Breast epithelium (tissue), 3 donors: Measurements from ENCODE around the gene GSG1L2.

Experiments used
- CTCF ChIP-seq, 3 donors: fragments of 450-650 bp; IDR thresholded peaks; one replicate each; pipeline ENCODE4 v1.5.1; 2016 to 2017; ENCODE audit warnings: antibody characterized with exemption in 3 of 3, mild to moderate bottlenecking in 3 of 3, moderate library complexity in 3 of 3
- POLR2A ChIP-seq: fragments of 450-650 bp; IDR thresholded peaks from one replicate; pipeline ENCODE4 v1.6.1; 2016; ENCODE audit warnings: antibody characterized with exemption, mild to moderate bottlenecking, moderate library complexity
- POLR2AphosphoS5 ChIP-seq, 3 donors: sonication (generic); formaldehyde crosslinking; IDR thresholded peaks; one replicate each; pipeline ENCODE4 v1.6.1; 2017; ENCODE audit warnings: antibody characterized with exemption in 3 of 3

DNA sequence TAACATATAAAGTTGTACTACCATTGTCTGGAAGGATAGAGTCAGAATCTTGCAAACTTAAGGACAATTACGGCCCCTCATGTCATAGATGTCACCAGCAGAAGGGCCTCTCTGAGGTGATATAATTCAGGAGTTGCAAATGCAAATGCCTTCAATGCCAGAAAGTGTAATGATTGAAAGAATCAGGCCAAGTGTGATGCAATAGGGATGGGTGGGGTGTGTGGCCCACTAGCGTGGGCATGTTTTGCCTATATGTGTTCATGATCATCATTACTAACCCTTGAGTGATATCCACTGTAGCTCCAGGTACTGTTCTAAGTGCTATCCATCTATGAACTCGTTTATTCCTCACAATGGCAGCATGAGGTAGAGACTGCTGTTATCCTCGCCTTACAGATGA is 31.6 kb downstream of the GSG1L2 start:
- no peak for TF ChIP-seq CTCF (IDR thresholded peaks at IDR 0.05)
- TF ChIP-seq POLR2A: no peak
- TF ChIP-seq POLR2AphosphoS5 (IDR thresholded peaks at IDR 0.05): no peak
